Prostate gland (tissue), 2 donors: ENCODE results near the gene CREB5. TPM values are rescaled to one million over a fixed set of nuclear protein-coding genes. Genes with fewer than 3 reads are reported as not detected.

Source experiments
- DNase-seq: peaks from one replicate; pipeline ENCODE4 v3.0.0-alpha.2; 2019; ENCODE audit warnings: low spot score
- H3K27ac ChIP-seq, 2 donors: fragments of 200-600 bp; sonication (generic); 2 replicates each; pipeline ENCODE4 v1.5.1; 2017 to 2019
- H3K27me3 ChIP-seq: fragments of 200-600 bp; sonication (generic); replicated peaks from 2 replicates; pipeline ENCODE4 v1.5.1; 2019; ENCODE audit not compliant: insufficient read depth
- H3K36me3 ChIP-seq, 2 donors: fragments of 200-600 bp; sonication (generic); 1 replicate in 1 of 2; 2 replicates in 1 of 2; pipeline versions ENCODE4 v1.5.1 to v1.8.1; 2017 to 2019
- H3K4me1 ChIP-seq: fragments of 200-600 bp; sonication (generic); replicated peaks from 2 replicates; pipeline ENCODE4 v1.5.1; 2019
- H3K4me3 ChIP-seq, 2 donors: fragments of 200-600 bp; sonication (generic); 2 replicates each; pipeline ENCODE4 v1.5.1; 2017 to 2019
- H3K9me3 ChIP-seq: fragments of 200-600 bp; sonication (generic); 2 replicates; pipeline ENCODE4 v1.5.1; 2017
- POLR2A ChIP-seq: fragments of 450-650 bp; IDR thresholded peaks from one replicate; pipeline ENCODE4 v1.6.1; 2016; ENCODE audit warnings: antibody characterized with exemption, mild to moderate bottlenecking
- POLR2AphosphoS5 ChIP-seq: sonication (generic); formaldehyde crosslinking; IDR thresholded peaks from one replicate; pipeline ENCODE4 v1.6.1; 2017; ENCODE audit warnings: antibody characterized with exemption
- WGBS: methylation state at CpG from one replicate; pipeline ENCODE4 v1.1.5; 2018; 5-methylcytosine and 5-hydroxymethylcytosine counted together
- intact Hi-C: fragments of 100-400 bp; cut with DNase I; formaldehyde crosslinking; loops from one replicate; pipeline ENCODE4 v1.14.2; 2022
- total RNA-seq, 2 donors: library from RNA; depleted of rRNA; stranded (reverse); fragments of >200 nt; gene quantifications; one replicate each; pipeline ENCODE4 v1.1.0, GENCODE V29; 2016
- TF ChIP-seq, protein P1 (sequence below), 4 experiments: fragments of 200-600 bp in 2 of 4; fragments of 450-650 bp in 2 of 4; sonication (generic) in 2 of 4; IDR thresholded peaks; 1 replicate in 3 of 4; 2 replicates in 1 of 4; pipeline ENCODE4 v1.5.1; 2016 to 2019; ENCODE audit warnings: antibody characterized with exemption in 4 of 4, mild to moderate bottlenecking in 2 of 4, moderate library complexity in 2 of 4

The CREB5 gene
- total RNA-seq, 2 donors from 2014 or later = 0.46 to 3.4 TPM

DNA sequence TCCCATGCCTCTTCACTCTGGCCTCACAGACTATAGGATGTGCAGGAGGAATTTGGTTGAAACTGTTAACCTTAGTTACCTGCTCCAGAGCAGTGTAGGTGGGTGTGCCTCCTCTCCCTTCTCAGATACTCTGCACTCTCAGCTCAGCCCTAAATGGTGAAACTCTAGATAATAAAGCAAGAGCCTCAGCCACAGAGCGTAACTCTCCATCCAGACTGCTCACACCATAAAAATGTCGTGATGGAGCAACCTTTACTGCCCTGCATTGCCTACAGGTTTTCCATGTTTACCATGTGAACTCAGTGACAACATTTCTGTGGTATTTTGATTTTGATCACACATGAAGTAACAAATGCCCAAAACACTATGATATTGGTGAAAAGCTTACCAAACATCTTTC, 227.7 kb downstream of the CREB5 start:
- no peaks in the 10 kb centered on the region for H3K36me3 ChIP-seq
- no peaks in the 10 kb centered on the region for H3K27me3 ChIP-seq
- H3K4me1 ChIP-seq = no peaks in the 10 kb centered on the region
- H3K27ac ChIP-seq = no peak overlapping the region
- intact Hi-C loops = no loop called here
- TF ChIP-seq POLR2A (no peak), POLR2AphosphoS5 (no peak)
- TF ChIP-seq, protein P1, sequence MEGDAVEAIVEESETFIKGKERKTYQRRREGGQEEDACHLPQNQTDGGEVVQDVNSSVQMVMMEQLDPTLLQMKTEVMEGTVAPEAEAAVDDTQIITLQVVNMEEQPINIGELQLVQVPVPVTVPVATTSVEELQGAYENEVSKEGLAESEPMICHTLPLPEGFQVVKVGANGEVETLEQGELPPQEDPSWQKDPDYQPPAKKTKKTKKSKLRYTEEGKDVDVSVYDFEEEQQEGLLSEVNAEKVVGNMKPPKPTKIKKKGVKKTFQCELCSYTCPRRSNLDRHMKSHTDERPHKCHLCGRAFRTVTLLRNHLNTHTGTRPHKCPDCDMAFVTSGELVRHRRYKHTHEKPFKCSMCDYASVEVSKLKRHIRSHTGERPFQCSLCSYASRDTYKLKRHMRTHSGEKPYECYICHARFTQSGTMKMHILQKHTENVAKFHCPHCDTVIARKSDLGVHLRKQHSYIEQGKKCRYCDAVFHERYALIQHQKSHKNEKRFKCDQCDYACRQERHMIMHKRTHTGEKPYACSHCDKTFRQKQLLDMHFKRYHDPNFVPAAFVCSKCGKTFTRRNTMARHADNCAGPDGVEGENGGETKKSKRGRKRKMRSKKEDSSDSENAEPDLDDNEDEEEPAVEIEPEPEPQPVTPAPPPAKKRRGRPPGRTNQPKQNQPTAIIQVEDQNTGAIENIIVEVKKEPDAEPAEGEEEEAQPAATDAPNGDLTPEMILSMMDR (IDR thresholded peaks at IDR 0.05) = no peak
- 86% methylated on average over 2 of the region's 2 CpGs for WGBS
- no peaks in the 10 kb centered on the region for H3K9me3 ChIP-seq
- H3K4me3 ChIP-seq = no peak overlapping the region
- DNase-seq = no peak

DNA sequence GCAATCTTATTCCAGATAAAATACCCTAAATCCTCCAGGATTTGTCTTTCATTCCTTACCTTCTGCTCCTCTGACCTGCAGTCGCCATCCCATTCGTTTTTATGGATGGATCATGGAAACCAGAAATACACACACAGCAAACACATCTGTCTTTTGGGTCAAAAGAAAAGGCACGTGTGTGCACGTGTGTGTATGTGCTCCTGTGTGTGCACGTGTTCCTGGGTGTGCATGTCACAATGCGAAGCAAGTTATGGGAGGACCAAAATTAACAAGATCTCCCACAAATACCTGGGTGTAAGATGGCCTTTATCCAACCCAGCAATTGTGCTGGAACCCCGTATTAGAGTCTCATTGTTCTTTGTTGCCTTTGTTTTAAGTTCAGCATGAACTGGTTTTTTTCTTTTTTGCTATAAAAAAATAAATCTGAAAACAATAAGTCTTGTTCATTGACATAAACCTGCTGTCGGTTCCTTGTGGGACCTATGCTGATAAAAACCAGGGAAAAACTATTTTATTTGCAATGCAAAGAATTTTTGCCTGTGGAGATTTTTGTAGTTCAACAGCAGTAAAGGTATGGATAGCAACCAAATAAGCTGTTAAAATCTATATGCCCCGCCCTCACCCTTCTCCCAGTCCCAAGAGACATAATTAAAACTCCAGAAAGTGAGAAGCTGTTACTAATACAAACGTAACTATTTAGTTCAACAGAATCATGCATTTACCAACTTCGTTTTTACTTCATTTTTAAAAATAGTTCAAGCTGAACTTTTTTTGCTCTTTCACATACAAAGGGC, 229.6 kb downstream of the CREB5 start:
- TF ChIP-seq POLR2AphosphoS5 (no peak), POLR2A (no peak)
- TF ChIP-seq, protein P1 (IDR thresholded peaks at IDR 0.05) = no peak
- no peak overlapping the region for H3K27ac ChIP-seq
- WGBS = 72% methylated on average over 11 of the region's 11 CpGs
- H3K9me3 ChIP-seq = no peaks in the 10 kb centered on the region
- no peaks in the 10 kb centered on the region for H3K27me3 ChIP-seq
- no peaks in the 10 kb centered on the region for H3K36me3 ChIP-seq
- H3K4me1 ChIP-seq = no peaks in the 10 kb centered on the region
- DNase-seq = no peak
- no peak overlapping the region for H3K4me3 ChIP-seq
- intact Hi-C loops = no loop called here

DNA sequence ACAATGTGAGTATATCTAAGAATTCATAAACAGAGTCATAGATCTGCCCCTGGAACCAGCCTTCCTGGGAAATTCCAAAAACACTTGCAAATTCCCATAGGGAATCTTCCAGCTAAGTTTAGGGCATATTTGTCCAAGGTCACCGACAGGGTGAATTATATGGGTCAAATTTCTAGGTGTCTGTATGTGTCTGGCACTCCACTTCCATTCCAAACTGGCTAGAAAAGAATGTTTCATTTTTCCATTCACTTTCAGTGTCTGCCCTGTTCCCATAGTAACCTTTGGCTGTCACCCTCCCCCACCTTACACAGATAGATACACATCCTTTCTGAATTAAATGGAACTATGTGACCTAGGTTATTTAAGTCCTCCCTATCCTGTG, 230.9 kb downstream of the CREB5 start:
- no peaks in the 10 kb centered on the region for H3K4me1 ChIP-seq
- H3K4me3 ChIP-seq = no peak overlapping the region
- no peaks in the 10 kb centered on the region for H3K9me3 ChIP-seq
- intact Hi-C loops = no loop called here
- TF ChIP-seq, protein P1 (IDR thresholded peaks at IDR 0.05) = no peak
- TF ChIP-seq POLR2A (no peak), POLR2AphosphoS5 (no peak)
- H3K27ac ChIP-seq = no peak overlapping the region
- H3K27me3 ChIP-seq = no peaks in the 10 kb centered on the region
- no peaks in the 10 kb centered on the region for H3K36me3 ChIP-seq
- 94% methylated on average over 1 of the region's 1 CpG for WGBS
- no peak for DNase-seq

DNA sequence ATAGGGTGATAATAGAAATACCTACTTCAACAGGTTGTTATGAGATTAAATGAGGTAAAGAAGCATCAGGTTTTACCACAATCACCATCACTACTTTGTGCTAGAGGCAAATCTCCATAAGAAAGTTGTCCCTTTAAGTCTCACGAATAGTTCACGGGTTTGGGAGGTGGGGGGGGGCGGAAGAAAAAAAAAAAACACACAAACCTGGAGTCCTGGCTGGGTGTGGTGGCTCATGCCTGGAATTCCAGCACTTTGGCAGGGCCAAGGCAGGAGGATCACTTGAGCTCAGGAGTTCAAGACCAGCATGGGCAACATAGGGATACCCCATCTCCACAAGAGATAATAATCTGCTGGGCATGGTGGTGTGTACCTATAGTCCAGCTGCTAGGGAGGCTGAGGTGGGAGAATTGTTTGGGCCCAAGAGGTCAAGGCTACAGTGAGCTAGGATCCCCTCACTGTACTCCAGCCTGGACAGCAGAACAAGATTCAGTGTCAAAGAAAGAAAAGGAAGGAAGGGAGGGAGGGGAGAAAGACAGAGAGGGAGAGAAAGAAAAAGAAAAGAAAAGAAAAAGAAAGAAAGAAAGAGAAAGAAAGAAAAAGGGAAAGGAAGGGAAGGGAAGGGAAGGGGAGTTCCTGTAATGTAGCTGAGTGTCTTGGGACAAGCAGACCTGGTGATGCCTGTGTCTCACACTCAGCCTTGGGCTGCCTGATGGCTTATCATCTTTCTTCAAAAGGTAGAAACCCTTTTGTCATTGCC, 231.4 kb downstream of the CREB5 start:
- no peaks in the 10 kb centered on the region for H3K4me1 ChIP-seq
- H3K4me3 ChIP-seq = no peak overlapping the region
- DNase-seq = no peak
- H3K36me3 ChIP-seq = no peaks in the 10 kb centered on the region
- no peak overlapping the region for H3K27ac ChIP-seq
- no peaks in the 10 kb centered on the region for H3K9me3 ChIP-seq
- intact Hi-C loops = no loop called here
- WGBS = 68% methylated on average over 3 of the region's 3 CpGs
- TF ChIP-seq POLR2AphosphoS5 = no peak
- TF ChIP-seq, protein P1 (IDR thresholded peaks at IDR 0.05) = no peak
- TF ChIP-seq POLR2A = no peak
- H3K27me3 ChIP-seq = no peaks in the 10 kb centered on the region
